Bronchial epithelial cell (primary cell): ENCODE results near the gene B4GAT1. TPM values are rescaled to one million over a fixed set of nuclear protein-coding genes. Genes with fewer than 3 reads are reported as not detected.

ENCODE experiments used
- DNase-seq: peaks from one replicate; pipeline ENCODE4 v3.0.0-alpha.2; 2010; ENCODE audit warnings: low read depth
- FAIRE-seq: peaks from 2 replicates; lab custom pipeline; 2011; peaks lifted over from hg19 to GRCh38; lab: Jason Lieb, UNC
- H3K27me3 ChIP-seq: 2 replicates; pipeline ENCODE4 v1.5.1; 2011; ENCODE audit warnings: low read length; ENCODE audit not compliant: control insufficient read depth, insufficient read depth
- H3K36me3 ChIP-seq: 2 replicates; pipeline ENCODE4 v1.5.1; 2011; ENCODE audit warnings: low read length; ENCODE audit not compliant: control insufficient read depth, insufficient read depth
- H3K4me3 ChIP-seq: 2 replicates; pipeline ENCODE4 v1.5.1; 2011; ENCODE audit warnings: mild to moderate bottlenecking, low read depth, low read length, control low read depth
- total RNA-seq: library from RNA; depleted of rRNA; stranded (reverse); fragments of >200 nt; gene quantifications from 2 replicates; pipeline ENCODE4 v1.2.1, GENCODE V29; 2014
- TF ChIP-seq, protein P1 (sequence below): IDR thresholded peaks from 2 replicates; pipeline ENCODE4 v1.5.1; 2011; ENCODE audit warnings: mild to moderate bottlenecking, moderate library complexity, low read length, control low read depth, inconsistent platforms; ENCODE audit not compliant: insufficient read depth, severe bottlenecking

B4GAT1 gene
- total RNA-seq, 1 donor from 2014 or later, result 10.8 TPM

DNA sequence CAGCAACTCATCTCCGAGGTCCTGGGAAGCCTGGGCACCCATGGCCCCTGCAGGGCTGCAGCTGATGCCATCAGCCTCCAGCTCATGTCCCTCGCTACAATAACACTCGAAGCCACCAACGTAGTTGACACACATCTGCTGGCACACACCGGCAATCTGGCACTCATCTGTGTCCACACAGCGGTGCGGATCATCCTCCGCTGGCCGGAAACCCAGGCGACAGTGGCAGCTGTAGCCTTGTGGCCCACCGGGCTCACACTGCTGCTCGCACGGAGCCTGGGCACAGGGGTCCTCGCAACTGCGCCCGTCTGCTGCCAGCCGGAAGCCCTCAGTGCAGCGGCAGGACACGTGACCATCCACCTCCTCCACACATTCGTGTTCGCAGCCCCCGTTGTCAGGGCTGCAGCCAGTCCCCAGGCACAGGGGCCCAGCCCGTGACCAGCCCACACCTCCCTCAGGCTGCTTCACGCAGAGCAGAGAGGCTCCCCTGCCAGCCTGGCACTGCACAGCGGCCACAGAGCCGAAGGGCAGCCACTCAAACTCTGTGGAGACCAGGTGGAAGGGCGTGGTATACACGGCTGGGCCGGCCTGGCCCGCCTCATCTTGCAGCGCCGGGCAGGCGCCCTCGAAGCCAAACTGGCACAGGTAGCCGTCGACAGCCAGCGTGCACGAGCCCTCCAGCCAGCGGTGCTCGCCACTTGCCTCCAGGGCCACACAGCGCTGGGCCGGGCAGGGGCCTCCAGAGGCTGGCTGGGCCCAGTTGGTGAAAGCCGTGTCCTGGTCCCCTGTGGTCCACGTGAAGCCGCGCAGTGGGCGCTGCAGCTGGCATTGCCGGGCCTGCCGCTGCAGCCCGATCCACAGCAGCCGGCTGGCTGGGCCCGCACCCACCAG, 31.3 kb downstream of the B4GAT1 start:
- H3K27me3 ChIP-seq, result peaks cover 2% of the 10 kb centered on the region
- no peak overlapping the region for H3K4me3 ChIP-seq
- TF ChIP-seq, protein P1, sequence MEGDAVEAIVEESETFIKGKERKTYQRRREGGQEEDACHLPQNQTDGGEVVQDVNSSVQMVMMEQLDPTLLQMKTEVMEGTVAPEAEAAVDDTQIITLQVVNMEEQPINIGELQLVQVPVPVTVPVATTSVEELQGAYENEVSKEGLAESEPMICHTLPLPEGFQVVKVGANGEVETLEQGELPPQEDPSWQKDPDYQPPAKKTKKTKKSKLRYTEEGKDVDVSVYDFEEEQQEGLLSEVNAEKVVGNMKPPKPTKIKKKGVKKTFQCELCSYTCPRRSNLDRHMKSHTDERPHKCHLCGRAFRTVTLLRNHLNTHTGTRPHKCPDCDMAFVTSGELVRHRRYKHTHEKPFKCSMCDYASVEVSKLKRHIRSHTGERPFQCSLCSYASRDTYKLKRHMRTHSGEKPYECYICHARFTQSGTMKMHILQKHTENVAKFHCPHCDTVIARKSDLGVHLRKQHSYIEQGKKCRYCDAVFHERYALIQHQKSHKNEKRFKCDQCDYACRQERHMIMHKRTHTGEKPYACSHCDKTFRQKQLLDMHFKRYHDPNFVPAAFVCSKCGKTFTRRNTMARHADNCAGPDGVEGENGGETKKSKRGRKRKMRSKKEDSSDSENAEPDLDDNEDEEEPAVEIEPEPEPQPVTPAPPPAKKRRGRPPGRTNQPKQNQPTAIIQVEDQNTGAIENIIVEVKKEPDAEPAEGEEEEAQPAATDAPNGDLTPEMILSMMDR, result no peak
- FAIRE-seq (no peak), DNase-seq (no peak)
- H3K36me3 ChIP-seq, result no peaks in the 10 kb centered on the region

DNA sequence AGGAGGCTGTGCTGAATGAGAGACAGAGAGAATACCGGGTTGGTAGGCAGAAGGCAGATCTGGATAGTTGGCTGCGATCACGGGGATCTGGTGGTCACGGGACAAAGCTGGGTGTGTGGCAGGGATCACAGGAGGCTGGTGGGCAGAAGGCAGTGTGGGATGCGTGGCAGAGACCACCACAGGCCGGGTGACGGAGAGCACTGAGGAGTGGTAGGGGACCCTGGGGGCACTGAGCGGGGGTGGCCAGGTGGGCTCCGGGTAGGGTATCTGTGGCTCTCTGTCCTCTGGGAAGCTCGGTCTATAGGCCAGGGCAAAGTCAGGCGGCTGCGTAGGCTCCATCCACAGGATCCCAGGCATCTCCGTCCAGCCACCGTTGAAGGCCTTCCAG, 31.9 kb downstream of the B4GAT1 start:
- Histone ChIP-seq H3K36me3 (no peaks in the 10 kb centered on the region), H3K27me3 (peaks cover 2% of the 10 kb centered on the region), H3K4me3 (no peak overlapping the region)
- DNase-seq (no peak), FAIRE-seq (no peak)
- TF ChIP-seq, protein P1, result no peak

DNA sequence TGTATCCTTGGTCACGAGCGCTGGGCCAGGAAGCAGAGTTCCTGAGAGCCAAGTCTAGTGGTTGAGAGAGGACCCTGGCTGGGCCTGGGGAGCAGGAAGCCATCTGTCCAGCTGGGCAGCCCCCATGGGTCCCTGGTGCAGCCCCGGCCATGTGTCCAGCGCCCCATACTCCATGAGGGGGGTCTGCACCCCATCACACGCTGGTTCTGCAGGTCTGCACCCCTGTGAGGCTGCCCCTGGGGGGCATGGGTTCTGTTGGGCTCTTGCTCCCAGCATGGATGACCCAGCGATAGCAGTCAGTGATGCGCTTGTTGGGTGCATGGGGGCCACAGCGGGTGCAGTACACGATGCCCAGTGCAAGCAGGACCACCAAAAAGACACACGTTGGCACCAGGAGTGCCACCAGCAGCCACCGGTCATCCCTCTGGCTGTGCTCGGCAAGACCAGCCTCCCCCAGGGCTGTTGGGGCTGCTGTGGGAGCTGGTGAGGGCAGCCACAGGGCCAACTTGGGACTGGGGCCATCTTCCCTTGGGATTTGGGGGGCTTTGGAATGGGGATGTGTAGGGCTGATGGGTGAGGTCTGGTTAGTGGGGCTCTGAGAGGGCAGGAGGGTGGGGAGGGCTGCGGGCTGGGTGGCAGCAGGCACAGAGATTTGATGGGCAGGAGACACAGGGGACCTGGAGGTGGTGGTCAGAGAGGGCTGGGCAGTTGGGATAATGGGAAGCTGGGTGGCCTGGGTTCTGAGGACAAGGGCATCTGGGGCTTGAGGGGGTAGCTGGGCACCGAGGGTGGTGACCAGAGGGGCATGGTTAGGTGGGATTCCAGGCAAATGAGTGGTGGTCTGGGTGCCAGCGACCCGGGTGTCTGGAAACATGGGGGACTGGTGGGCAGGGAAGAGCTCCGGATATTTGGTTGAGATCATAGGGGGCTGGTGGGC, 32.6 kb downstream of the B4GAT1 start:
- DNase-seq, result no peak

DNA sequence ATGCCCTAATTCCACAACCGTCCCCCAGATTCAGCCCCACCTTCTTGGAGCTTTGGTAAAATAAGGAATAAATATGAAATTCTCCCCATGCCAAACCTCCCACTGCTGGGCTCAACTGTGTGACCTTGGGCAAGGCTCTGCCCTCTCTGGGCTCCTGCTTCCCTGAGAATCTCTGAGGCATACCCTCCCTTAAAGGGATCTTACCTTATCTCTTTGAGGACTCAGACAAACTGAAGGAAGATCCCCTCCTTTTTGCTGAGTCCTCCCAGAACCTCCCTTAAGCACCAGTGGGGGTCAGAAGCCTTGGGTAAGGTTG, 33.3 kb downstream of the B4GAT1 start:
- no peak for FAIRE-seq

More for the DNA sequence above, 32.6 kb downstream of the B4GAT1 start:
- Histone ChIP-seq H3K36me3 (no peaks in the 10 kb centered on the region), H3K27me3 (peaks cover 2% of the 10 kb centered on the region), H3K4me3 (no peak overlapping the region)
- FAIRE-seq, result no peak
- TF ChIP-seq, protein P1, result no peak

DNA sequence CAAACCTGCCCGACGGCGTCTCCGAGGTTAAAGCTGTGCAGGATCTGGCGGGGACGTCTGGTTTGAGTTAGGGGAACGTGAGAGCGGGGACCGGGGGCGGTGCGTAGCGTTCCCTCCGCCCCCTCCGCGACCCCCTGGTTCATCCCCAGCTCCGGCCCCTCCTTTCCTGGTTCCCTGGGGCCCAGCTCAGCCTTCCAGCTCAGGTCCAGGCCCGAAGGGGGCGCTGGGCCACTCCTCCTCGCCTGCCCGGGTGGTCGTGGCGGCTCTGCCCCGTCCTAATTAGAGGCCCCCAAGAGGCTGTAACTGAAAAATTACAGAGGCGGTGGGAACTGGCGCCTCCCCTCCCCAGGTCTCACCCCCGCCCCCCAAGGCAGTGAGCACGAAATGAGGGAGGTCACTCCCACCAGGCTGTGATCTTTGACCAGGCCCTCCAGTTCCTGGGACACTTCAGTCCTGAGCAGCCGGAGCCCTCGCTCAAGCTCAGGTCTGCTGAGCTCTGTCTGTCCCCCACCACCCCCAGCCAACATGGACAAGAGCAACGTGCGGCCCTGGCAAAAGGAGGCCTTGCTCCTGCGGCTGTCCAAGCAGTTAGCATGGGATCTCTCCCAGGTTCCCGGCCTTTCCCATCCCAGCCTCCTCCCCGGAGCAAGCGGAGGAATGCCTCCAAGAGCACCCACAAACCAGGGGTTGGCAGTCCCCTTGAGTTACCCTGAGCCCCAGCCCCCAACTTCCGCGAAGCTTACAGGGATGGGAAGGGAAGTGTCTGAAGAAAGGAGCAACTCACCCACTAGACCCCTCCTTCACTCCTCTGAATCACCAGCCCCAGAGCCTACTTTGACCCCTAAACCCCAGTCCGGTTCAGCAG, 33.9 kb downstream of the B4GAT1 start:
- H3K36me3 ChIP-seq, result no peaks in the 10 kb centered on the region
- TF ChIP-seq, protein P1, result no peak
- H3K27me3 ChIP-seq, result peaks cover 2% of the 10 kb centered on the region
- no peak for FAIRE-seq
- no peak for DNase-seq
- H3K4me3 ChIP-seq, result peak overlapping the region; percentile 2

More for the DNA sequence above, 33.3 kb downstream of the B4GAT1 start:
- TF ChIP-seq, protein P1, result no peak
- Histone ChIP-seq H3K36me3 (no peaks in the 10 kb centered on the region), H3K4me3 (no peak overlapping the region), H3K27me3 (peaks cover 2% of the 10 kb centered on the region)
- DNase-seq, result no peak
